Endodermal cell (in vitro differentiated cells): ENCODE measurements around the gene LRRC17. TPM values are rescaled to one million over a fixed set of nuclear protein-coding genes. Genes with fewer than 3 reads are reported as not detected.

Experiments used
- DNase-seq: peaks from one replicate; pipeline ENCODE4 v3.0.0-alpha.2; 2017
- H3K27ac ChIP-seq: 2 replicates; pipeline ENCODE4 v1.5.1; 2013; ENCODE audit warnings: mild to moderate bottlenecking, low read depth, low read length, moderate library complexity
- H3K27me3 ChIP-seq: 2 replicates; pipeline ENCODE4 v1.6.1; 2013; ENCODE audit warnings: mild to moderate bottlenecking, low read length, moderate library complexity; ENCODE audit not compliant: insufficient read depth, control insufficient read depth, poor library complexity, severe bottlenecking
- H3K36me3 ChIP-seq: 2 replicates; pipeline ENCODE4 v1.7.0; 2013; ENCODE audit warnings: mild to moderate bottlenecking, low read length, moderate library complexity; ENCODE audit not compliant: control insufficient read depth, insufficient read depth
- H3K4me1 ChIP-seq: one replicate; pipeline ENCODE4 v1.7.0; 2013; ENCODE audit warnings: low read length; ENCODE audit not compliant: control insufficient read depth, insufficient read depth
- H3K4me3 ChIP-seq: 2 replicates; pipeline ENCODE4 v1.5.1; 2013; ENCODE audit warnings: mild to moderate bottlenecking, low read length, moderate library complexity
- H3K9ac ChIP-seq: 2 replicates; pipeline ENCODE4 v1.6.1; 2013; ENCODE audit warnings: mild to moderate bottlenecking, low read length, moderate library complexity; ENCODE audit not compliant: poor library complexity, severe bottlenecking; ENCODE audit errors: extremely low read depth
- H3K9me3 ChIP-seq: 2 replicates; pipeline ENCODE4 v1.6.1; 2013; ENCODE audit warnings: mild to moderate bottlenecking, low read length, moderate library complexity; ENCODE audit not compliant: control insufficient read depth
- H3K27ac Mint-ChIP-seq: 2 replicates; pipeline ENCODE4 v1.8.0; 2020; ENCODE audit warnings: mixed read lengths
- H3K27me3 Mint-ChIP-seq: 2 replicates; pipeline ENCODE4 v1.8.0; 2021; ENCODE audit warnings: mild to moderate bottlenecking, mixed read lengths; ENCODE audit not compliant: insufficient read depth
- H3K36me3 Mint-ChIP-seq: 2 replicates; pipeline ENCODE4 v1.8.0; 2020; ENCODE audit warnings: low read depth, mixed read lengths
- H3K4me1 Mint-ChIP-seq: 2 replicates; pipeline ENCODE4 v1.8.0; 2020; ENCODE audit warnings: mixed read lengths
- H3K4me3 Mint-ChIP-seq: 2 replicates; pipeline ENCODE4 v1.8.0; 2020; ENCODE audit warnings: mild to moderate bottlenecking, moderate library complexity, mixed read lengths
- H3K9me3 Mint-ChIP-seq: 2 replicates; pipeline ENCODE4 v1.8.0; 2020; ENCODE audit warnings: mild to moderate bottlenecking, mixed read lengths
- whole genome bisulfite sequencing, 2 experiments: methylation state at CpG; one replicate each; pipeline versions ENCODE4 v1.1.5 to v1.1.7; 2013; ENCODE audit warnings: missing lambda C conversion rate in 2 of 2, mixed read lengths in 1 of 2; ENCODE audit not compliant: insufficient coverage in 1 of 2, insufficient read length in 1 of 2; 5-methylcytosine and 5-hydroxymethylcytosine counted together
- total RNA-seq, 2 donors: library from RNA; stranded (reverse); fragmentation: NEBNext Ultra II Directional in 1 of 2; extraction: Animal tissue kit (Norgen Biotek cat#: 25700) in 1 of 2; gene quantifications; 2 replicates in 1 of 2; 3 replicates in 1 of 2; pipeline ENCODE4 v1.2.1, GENCODE V29; 2021
- TF ChIP-seq, protein P1 (sequence below): fragments of 200-600 bp; sonication (generic); conservative IDR thresholded peaks from 2 replicates; pipeline ENCODE4 v1.5.0; 2021; ENCODE audit warnings: antibody characterized with exemption, mild to moderate bottlenecking

Gene LRRC17
- total RNA-seq, 2 donors from 2014 or later = 0.18 to 0.53 TPM

DNA sequence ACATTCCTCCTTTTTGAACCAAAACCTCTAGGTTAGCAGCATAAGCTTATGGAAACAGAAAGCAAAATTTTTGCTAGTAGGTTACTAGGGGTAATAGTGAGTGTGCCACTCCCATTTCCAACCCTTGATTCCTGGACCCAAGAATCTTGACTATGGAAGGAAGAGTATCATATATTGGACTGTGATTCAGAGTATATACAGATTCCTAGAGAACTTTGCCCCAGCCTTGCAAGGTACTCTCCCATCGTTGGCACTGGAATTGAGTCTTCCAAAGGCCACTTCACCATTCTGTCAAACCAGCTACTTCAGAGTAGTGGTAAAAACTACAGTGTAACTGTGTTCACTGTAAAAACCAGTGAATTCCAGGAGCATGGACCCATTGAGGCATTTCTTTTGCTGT lies 69.4 kb downstream of the LRRC17 start:
- Mint-ChIP-seq H3K9me3 (peaks cover 5% of the 10 kb centered on the region), H3K36me3 (peaks cover 3% of the 10 kb centered on the region), H3K4me3 (no peak overlapping the region), H3K4me1 (no peaks in the 10 kb centered on the region), H3K27ac (no peak overlapping the region), H3K27me3 (no peaks in the 10 kb centered on the region)
- H3K9me3 ChIP-seq = peaks cover 10% of the 10 kb centered on the region
- TF ChIP-seq, protein P1, sequence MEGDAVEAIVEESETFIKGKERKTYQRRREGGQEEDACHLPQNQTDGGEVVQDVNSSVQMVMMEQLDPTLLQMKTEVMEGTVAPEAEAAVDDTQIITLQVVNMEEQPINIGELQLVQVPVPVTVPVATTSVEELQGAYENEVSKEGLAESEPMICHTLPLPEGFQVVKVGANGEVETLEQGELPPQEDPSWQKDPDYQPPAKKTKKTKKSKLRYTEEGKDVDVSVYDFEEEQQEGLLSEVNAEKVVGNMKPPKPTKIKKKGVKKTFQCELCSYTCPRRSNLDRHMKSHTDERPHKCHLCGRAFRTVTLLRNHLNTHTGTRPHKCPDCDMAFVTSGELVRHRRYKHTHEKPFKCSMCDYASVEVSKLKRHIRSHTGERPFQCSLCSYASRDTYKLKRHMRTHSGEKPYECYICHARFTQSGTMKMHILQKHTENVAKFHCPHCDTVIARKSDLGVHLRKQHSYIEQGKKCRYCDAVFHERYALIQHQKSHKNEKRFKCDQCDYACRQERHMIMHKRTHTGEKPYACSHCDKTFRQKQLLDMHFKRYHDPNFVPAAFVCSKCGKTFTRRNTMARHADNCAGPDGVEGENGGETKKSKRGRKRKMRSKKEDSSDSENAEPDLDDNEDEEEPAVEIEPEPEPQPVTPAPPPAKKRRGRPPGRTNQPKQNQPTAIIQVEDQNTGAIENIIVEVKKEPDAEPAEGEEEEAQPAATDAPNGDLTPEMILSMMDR = no peak
- no peaks in the 10 kb centered on the region for H3K4me1 ChIP-seq
- no peak for DNase-seq
- no peaks in the 10 kb centered on the region for H3K27me3 ChIP-seq
- H3K36me3 ChIP-seq = no peaks in the 10 kb centered on the region
- H3K4me3 ChIP-seq = no peak overlapping the region
- no peak overlapping the region for H3K27ac ChIP-seq
- WGBS, 2 experiments = 91 to 100% methylated on average over 1 of the region's 1 CpG
- H3K9ac ChIP-seq = no peak overlapping the region

DNA sequence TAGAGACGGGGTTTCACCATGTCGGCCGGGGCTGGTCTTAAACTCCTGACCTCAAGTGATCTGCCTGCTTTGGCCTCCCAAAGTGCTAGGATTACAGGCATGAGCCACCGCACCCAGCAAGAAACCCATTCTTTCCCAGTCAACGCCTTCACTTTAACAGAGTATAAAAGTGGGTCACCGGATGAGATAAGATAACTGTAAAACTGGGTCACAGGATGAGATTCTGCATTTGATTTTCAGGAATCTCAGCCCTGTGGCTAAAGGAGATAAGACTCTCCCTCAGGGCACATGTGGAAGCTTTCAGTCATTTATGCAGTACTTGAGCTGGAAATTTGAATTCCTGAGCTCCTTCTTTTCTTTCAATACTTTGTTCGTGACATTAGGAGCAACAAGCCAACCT lies 70.8 kb downstream of the LRRC17 start:
- peaks cover 5% of the 10 kb centered on the region for H3K9me3 Mint-ChIP-seq
- TF ChIP-seq, protein P1 = no peak
- Histone ChIP-seq H3K27me3 (no peaks in the 10 kb centered on the region), H3K4me1 (no peaks in the 10 kb centered on the region), H3K9ac (no peak overlapping the region), H3K9me3 (peaks cover 10% of the 10 kb centered on the region), H3K36me3 (no peaks in the 10 kb centered on the region), H3K4me3 (no peak overlapping the region), H3K27ac (no peak overlapping the region)
- H3K36me3 Mint-ChIP-seq = peaks cover 3% of the 10 kb centered on the region
- 84 to 97% methylated on average over 4 to 7 of the region's 7 CpGs for WGBS, 2 experiments
- H3K27ac Mint-ChIP-seq = no peak overlapping the region
- H3K4me1 Mint-ChIP-seq = no peaks in the 10 kb centered on the region
- DNase-seq = no peak
- H3K27me3 Mint-ChIP-seq = no peaks in the 10 kb centered on the region
- no peak overlapping the region for H3K4me3 Mint-ChIP-seq

DNA sequence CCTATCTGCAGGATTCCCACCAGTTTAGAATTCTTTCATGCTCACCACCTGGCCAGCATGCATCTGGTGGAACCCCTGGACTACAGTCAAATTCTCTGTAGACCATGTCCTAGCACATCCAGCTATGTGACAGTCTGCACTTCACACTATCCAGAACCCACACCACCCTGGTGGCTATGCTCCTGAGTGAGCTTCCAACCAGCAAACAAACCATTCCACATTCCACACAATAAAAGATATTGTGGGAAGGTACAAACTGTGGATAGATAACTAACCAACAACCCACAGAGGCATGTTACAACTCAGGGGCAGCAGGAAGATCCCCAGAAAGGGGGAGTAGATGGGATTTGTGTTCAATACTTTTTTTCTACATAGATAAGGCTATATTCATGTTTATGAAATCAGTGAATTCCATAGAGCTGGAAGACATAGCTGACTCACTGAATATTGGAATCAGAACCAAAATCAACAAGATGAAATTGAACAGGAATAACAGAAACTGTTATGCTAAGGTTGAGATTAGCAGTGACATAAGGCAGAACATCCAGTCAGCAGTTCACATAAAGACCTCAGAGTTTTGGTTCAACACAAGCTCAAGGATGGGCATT lies 72.5 kb downstream of the LRRC17 start:
- Mint-ChIP-seq H3K4me1 (no peaks in the 10 kb centered on the region), H3K9me3 (no peaks in the 10 kb centered on the region), H3K27me3 (no peaks in the 10 kb centered on the region), H3K4me3 (no peak overlapping the region), H3K36me3 (peaks cover 3% of the 10 kb centered on the region), H3K27ac (no peak overlapping the region)
- Histone ChIP-seq H3K27me3 (no peaks in the 10 kb centered on the region), H3K36me3 (no peaks in the 10 kb centered on the region), H3K4me1 (no peaks in the 10 kb centered on the region), H3K9ac (no peak overlapping the region), H3K4me3 (no peak overlapping the region), H3K9me3 (peaks cover 4% of the 10 kb centered on the region), H3K27ac (no peak overlapping the region)
- TF ChIP-seq, protein P1 = no peak
- no peak for DNase-seq
